HepG2 (cell line): ENCODE measurements around the gene PEMT. TPM values are rescaled to one million over a fixed set of nuclear protein-coding genes. Genes with fewer than 3 reads are reported as not detected.

Experiments
- ARID4A ChIP-seq: sonication (generic); formaldehyde crosslinking; IDR thresholded peaks from 2 replicates; pipeline ENCODE4 v1.5.0; 2020; ENCODE audit warnings: mild to moderate bottlenecking, missing genetic modification reagents, borderline replicate concordance
- CSRNP1 ChIP-seq: sonication (generic); formaldehyde crosslinking; IDR thresholded peaks from 2 replicates; pipeline ENCODE4 v1.8.1; 2023; ENCODE audit warnings: mild to moderate bottlenecking, missing genetic modification reagents
- GATAD2A ChIP-seq: IDR thresholded peaks from 2 replicates; pipeline ENCODE4 v1.6.1; 2016
- GFI1 ChIP-seq: sonication (generic); formaldehyde crosslinking; IDR thresholded peaks from 2 replicates; pipeline ENCODE4 v1.5.0; 2020; ENCODE audit warnings: missing genetic modification reagents, mild to moderate bottlenecking, borderline replicate concordance
- HNF1A ChIP-seq, 2 experiments: sonication (generic) in 1 of 2; formaldehyde crosslinking in 1 of 2; IDR thresholded peaks; 2 replicates each; pipeline versions ENCODE4 v1.4.0 to v1.6.1; 2016 to 2020; ENCODE audit warnings: borderline replicate concordance in 1 of 2, low read depth in 1 of 2, mild to moderate bottlenecking in 1 of 2, missing genetic modification reagents in 1 of 2
- IRF2 ChIP-seq: IDR thresholded peaks from 2 replicates; pipeline ENCODE4 v1.6.1; 2018; ENCODE audit warnings: missing genetic modification reagents, missing compliant biosample characterization
- KDM6A ChIP-seq: IDR thresholded peaks from 2 replicates; pipeline ENCODE4 v1.6.1; 2016; ENCODE audit warnings: low read depth
- NFKBIZ ChIP-seq: IDR thresholded peaks from 2 replicates; pipeline ENCODE4 v1.6.1; 2018; ENCODE audit warnings: missing genetic modification reagents, missing compliant biosample characterization
- NFYC ChIP-seq: IDR thresholded peaks from 2 replicates; pipeline ENCODE4 v1.6.1; 2016; ENCODE audit warnings: missing genetic modification reagents, missing compliant biosample characterization
- RFX3 ChIP-seq: IDR thresholded peaks from 2 replicates; pipeline ENCODE4 v1.6.1; 2016; ENCODE audit warnings: missing biosample characterization, missing genetic modification reagents
- ZEB1 ChIP-seq: IDR thresholded peaks from 2 replicates; pipeline ENCODE4 v1.6.1; 2012; ENCODE audit warnings: mild to moderate bottlenecking, low read depth, inconsistent platforms; ENCODE audit not compliant: insufficient replicate concordance
- ZNF17 ChIP-seq: sonication (generic); formaldehyde crosslinking; IDR thresholded peaks from 2 replicates; pipeline ENCODE4 v1.5.0; 2020; ENCODE audit warnings: mild to moderate bottlenecking, missing genetic modification reagents
- ZNF292 ChIP-seq: sonication (generic); formaldehyde crosslinking; IDR thresholded peaks from 2 replicates; pipeline ENCODE4 v1.8.1; 2022; ENCODE audit warnings: mild to moderate bottlenecking, low read depth, missing genetic modification reagents, borderline replicate concordance
- ZNF570 ChIP-seq: sonication (generic); formaldehyde crosslinking; IDR thresholded peaks from 2 replicates; pipeline ENCODE4 v1.4.0; 2020; ENCODE audit warnings: mild to moderate bottlenecking, missing genetic modification reagents, borderline replicate concordance
- ZNF770 ChIP-seq: sonication (generic); formaldehyde crosslinking; IDR thresholded peaks from 2 replicates; pipeline ENCODE4 v1.5.0; 2020; ENCODE audit warnings: mild to moderate bottlenecking, missing genetic modification reagents
- polyA plus RNA-seq, 8 experiments: library from polyadenylated mRNA; depleted of rRNA in 3 of 8; stranded (reverse) in 7 of 8; unstranded in 1 of 8; fragments of >200 nt; fragmentation: Illumina TruSeq in 4 of 8; extraction: Trizol in 4 of 8; gene quantifications; 2 replicates each; pipeline versions ENCODE4 v1.2.1 to v1.2.3, GENCODE V29; 2011 to 2016; ENCODE audit warnings: low read depth in 4 of 8, missing spikeins in 1 of 8, mixed read lengths in 1 of 8; ENCODE audit not compliant: insufficient read depth in 1 of 8
- total RNA-seq, 5 experiments: library from RNA; depleted of rRNA; stranded (reverse); fragments of >200 nt; fragmentation: Illumina TruSeq; extraction: Trizol; gene quantifications; 2 replicates each; pipeline ENCODE4 v1.2.3, GENCODE V29; 2016; ENCODE audit warnings: low read depth in 1 of 5

The PEMT gene
- total and polyA plus RNA-seq, 2 of the 13 experiments (the other 11 are each of a cell fraction or from before 2014, with no cell fraction given), result 31.7 to 43.6 TPM

- TF ChIP-seq ARID4A (peak; percentile 34; the same call in 1 of the 2 replicates), GFI1 (peak; percentile 78), NFKBIZ (CRISPR knock-in tag) (peak; percentile 63; the same call in 1 of the 2 replicates), ZNF17 (CRISPR knock-in tag) (no peak), IRF2 (CRISPR knock-in tag) (peak; percentile 76), ZNF570 (CRISPR knock-in tag) (no peak), GATAD2A (CRISPR knock-in tag) (peak; percentile 97), RFX3 (CRISPR knock-in tag) (no peak; the same call in 1 of the 2 replicates), ZEB1 (no peak), HNF1A (IDR thresholded peaks at IDR 0.05; ENCODE audit: low read depth) (peak; percentile 74), HNF1A (CRISPR knock-in tag; IDR thresholded peaks at IDR 0.05; ENCODE audit: borderline replicate concordance) (no peak), KDM6A (CRISPR knock-in tag) (peak; percentile 91), ZNF770 (CRISPR knock-in tag) (peak; percentile 100), CSRNP1 (CRISPR knock-in tag) (peak; percentile 27; the same call in 1 of the 2 replicates), NFYC (CRISPR knock-in tag) (peak; percentile 34; the same call in 1 of the 2 replicates), ZNF292 (peak; percentile 68; the same call in 1 of the 2 replicates)
Measured at GRCh38 chr17:17538417-17539391, 52.8 kb downstream of the PEMT start (continued).
